Fibroblast of mammary gland (primary cell): Measurements from ENCODE around the gene GAB3.

Experiments
- DNase-seq: peaks from one replicate; pipeline ENCODE4 v3.0.0-alpha.2; 2010; ENCODE audit warnings: low read depth
- H3K4me3 ChIP-seq: 2 replicates; pipeline ENCODE4 v1.5.1; 2011; ENCODE audit warnings: low read depth, mild to moderate bottlenecking, low read length, moderate library complexity; ENCODE audit not compliant: control insufficient read depth
- TF ChIP-seq, protein P1 (sequence below): conservative IDR thresholded peaks from 2 replicates; pipeline ENCODE4 v1.5.1; 2011; ENCODE audit warnings: low read depth, low read length, inconsistent platforms; ENCODE audit not compliant: control insufficient read depth, insufficient read depth

The GAB3 gene

GRCh38 chrX:154775419-154776349, 24.8 kb upstream of the GAB3 start:
- peak; percentile 42 for DNase-seq
- H3K4me3 ChIP-seq = no peak overlapping the region
- TF ChIP-seq, protein P1, sequence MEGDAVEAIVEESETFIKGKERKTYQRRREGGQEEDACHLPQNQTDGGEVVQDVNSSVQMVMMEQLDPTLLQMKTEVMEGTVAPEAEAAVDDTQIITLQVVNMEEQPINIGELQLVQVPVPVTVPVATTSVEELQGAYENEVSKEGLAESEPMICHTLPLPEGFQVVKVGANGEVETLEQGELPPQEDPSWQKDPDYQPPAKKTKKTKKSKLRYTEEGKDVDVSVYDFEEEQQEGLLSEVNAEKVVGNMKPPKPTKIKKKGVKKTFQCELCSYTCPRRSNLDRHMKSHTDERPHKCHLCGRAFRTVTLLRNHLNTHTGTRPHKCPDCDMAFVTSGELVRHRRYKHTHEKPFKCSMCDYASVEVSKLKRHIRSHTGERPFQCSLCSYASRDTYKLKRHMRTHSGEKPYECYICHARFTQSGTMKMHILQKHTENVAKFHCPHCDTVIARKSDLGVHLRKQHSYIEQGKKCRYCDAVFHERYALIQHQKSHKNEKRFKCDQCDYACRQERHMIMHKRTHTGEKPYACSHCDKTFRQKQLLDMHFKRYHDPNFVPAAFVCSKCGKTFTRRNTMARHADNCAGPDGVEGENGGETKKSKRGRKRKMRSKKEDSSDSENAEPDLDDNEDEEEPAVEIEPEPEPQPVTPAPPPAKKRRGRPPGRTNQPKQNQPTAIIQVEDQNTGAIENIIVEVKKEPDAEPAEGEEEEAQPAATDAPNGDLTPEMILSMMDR = no peak

DNA sequence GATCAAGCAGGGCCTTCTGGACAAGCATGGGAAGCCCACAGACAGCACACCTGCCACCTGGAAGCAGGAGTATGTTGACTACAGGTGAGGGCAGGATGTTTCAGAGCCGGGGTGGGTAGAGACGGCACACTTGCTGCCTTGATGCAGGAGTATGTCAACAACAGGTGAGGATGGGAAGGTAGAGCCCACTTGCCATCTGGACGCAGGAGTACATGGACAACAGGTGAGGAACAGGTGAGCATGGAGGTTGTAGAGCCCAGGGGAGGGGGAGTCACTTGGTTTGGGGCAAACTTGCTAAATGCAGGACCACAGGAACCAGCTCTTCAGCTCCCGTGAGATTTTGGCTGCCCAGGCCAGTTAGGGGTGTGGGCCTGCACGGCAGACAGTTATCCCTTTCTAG, 23.7 kb upstream of the GAB3 start:
- H3K4me3 ChIP-seq = no peak overlapping the region
- TF ChIP-seq, protein P1 = no peak
- DNase-seq = no peak

- peak; percentile 92 for DNase-seq
- TF ChIP-seq, protein P1 = no peak
- H3K4me3 ChIP-seq = peak within 1 kb of the TSS; percentile 77
Measured at GRCh38 chrX:154762537-154763296, 11.8 kb upstream of the GAB3 start, which contains the start of gene DKC1. Gene DKC1 (plus strand): TSS chrX:154762864. CDS start chrX:154762966, 102 bp downstream.

DNA sequence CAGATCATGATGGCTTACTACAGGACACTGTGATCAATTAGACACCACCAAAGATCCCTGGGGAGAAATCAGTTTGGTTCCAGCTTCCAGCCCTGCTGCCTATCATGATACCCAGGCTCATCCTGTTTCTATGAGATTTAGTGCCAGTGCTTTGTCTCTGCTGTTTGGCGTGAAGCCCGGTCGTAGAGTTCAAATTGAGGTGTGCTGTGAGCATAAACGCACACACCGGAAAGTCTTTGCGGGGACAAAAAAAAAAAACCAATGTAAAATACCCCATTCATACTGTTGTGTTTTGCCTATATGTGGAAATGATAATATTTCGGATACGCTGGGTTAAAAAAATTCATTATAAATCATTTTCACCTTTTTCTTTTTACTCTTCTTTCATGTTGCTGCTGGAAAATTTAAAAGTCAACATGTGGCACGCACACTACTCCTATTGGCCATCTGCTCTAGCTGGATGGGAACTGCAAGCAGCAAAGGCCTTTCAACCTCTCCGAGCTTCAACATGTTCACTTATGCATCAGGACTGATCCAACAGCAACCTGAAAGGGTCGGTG, 11.2 kb upstream of the GAB3 start:
- DNase-seq = no peak
- H3K4me3 ChIP-seq = peak overlapping the region; percentile 52
- TF ChIP-seq, protein P1 = no peak

DNA sequence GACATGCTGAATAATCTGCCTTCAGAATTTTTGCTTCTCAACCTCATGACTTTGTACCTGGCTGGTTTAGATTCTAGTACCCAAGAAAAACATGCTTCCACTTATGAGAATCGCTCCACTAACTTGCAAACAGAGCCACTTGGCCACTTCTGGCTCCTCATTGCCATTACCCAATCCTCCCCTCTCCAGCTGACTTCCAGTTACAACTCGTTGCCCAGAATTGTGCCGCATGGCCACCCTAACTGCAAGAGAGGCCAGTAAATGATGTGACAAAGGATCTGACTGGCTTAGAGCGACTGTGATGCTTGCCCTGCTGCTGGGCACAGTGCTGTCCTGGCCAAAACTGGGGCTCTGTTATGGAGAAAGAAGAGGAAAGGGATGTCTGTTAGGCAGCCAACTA, 7.8 kb upstream of the GAB3 start:
- TF ChIP-seq, protein P1 = no peak
- H3K4me3 ChIP-seq = no peak overlapping the region
- DNase-seq = no peak

DNA sequence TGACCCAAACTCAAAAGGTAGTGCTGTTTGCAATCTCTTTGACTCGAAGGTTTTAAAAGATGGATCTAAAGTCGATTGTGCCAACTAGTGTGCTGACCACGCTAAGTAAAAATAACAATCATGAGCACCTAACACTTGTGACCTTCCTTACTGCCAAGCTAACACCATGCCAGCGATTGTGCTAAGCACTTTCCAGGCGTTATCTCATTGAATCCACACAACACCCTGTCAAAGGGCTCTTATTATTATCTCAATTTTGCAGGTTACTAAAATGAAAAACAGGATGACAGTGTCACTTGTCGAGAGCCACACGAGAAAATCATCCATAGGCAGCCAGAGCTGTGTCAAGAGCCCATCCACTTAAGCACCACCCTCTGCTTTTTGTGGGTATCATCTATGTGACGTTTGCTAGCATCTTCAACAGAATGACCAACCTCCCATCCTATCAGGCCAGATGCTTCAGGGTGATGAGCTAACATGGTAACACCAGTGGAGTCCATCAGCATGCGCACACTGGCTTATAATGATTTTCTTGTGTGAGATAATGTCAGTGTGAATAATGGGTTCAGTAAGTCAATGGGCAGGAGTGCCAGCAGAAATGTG, 893 bp upstream of the GAB3 start:
- H3K4me3 ChIP-seq = no peak overlapping the region
- TF ChIP-seq, protein P1 = no peak
- DNase-seq = no peak
